Astrocyte of the cerebellum (primary cell): ENCODE measurements around the gene ADAMTS19.

ENCODE experiments used
- DNase-seq: peaks from one replicate; pipeline ENCODE4 v3.0.0-alpha.2; 2011; ENCODE audit warnings: low read depth
- H3K4me3 ChIP-seq: 2 replicates; pipeline ENCODE4 v1.5.1; 2011; ENCODE audit warnings: mild to moderate bottlenecking, low read depth, low read length, moderate library complexity
- in situ Hi-C: cut with HindIII; loops from 2 replicates; pipeline ENCODE4 v1.10.0; 2017; ENCODE audit warnings: low sequenced_read_pairs
- TF ChIP-seq, protein P1 (sequence below): IDR thresholded peaks from 2 replicates; pipeline ENCODE4 v1.5.1; 2012; ENCODE audit warnings: low read length, low read depth, moderate library complexity, mild to moderate bottlenecking; ENCODE audit errors: missing control alignments

The ADAMTS19 gene

GRCh38 chr5:129508606-129509005, 48.5 kb downstream of the ADAMTS19 start:
- DNase-seq, result no peak
- in situ Hi-C loops, result no loop called here

GRCh38 chr5:129509363-129509975, 49.4 kb downstream of the ADAMTS19 start:
- DNase-seq, result no peak
- TF ChIP-seq, protein P1, sequence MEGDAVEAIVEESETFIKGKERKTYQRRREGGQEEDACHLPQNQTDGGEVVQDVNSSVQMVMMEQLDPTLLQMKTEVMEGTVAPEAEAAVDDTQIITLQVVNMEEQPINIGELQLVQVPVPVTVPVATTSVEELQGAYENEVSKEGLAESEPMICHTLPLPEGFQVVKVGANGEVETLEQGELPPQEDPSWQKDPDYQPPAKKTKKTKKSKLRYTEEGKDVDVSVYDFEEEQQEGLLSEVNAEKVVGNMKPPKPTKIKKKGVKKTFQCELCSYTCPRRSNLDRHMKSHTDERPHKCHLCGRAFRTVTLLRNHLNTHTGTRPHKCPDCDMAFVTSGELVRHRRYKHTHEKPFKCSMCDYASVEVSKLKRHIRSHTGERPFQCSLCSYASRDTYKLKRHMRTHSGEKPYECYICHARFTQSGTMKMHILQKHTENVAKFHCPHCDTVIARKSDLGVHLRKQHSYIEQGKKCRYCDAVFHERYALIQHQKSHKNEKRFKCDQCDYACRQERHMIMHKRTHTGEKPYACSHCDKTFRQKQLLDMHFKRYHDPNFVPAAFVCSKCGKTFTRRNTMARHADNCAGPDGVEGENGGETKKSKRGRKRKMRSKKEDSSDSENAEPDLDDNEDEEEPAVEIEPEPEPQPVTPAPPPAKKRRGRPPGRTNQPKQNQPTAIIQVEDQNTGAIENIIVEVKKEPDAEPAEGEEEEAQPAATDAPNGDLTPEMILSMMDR, result no peak
- no peak overlapping the region for H3K4me3 ChIP-seq
- in situ Hi-C loops, result no loop called here

More at GRCh38 chr5:129508606-129509005, 48.5 kb downstream of the ADAMTS19 start:
- TF ChIP-seq, protein P1, result no peak
- H3K4me3 ChIP-seq, result no peak overlapping the region

- in situ Hi-C loops, result no loop called here
- no peak for DNase-seq
- TF ChIP-seq, protein P1, result no peak
- no peak overlapping the region for H3K4me3 ChIP-seq
Observed at GRCh38 chr5:129511291-129511690, 51.2 kb downstream of the ADAMTS19 start.

DNA sequence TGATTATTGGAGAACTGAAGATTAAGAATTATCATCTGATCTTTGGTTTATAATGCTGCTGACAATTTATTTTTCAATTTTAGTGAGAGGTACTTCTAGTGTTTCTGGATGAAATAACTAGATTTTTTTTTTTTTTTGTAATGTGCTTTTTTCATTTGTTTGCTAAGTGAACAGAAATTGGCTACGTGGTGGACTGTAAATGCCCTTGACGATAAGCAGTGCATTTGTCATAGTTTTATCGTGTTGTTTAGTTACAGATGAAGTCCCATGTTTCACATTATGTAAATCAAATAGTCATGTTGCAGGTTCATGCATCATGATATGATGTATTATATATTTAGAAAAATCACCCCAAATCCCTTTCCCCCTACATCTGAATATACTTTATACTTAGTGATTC, 81.0 kb downstream of the ADAMTS19 start:
- TF ChIP-seq, protein P1, result no peak
- no peak overlapping the region for H3K4me3 ChIP-seq
- in situ Hi-C loops, result no loop called here
- no peak for DNase-seq

DNA sequence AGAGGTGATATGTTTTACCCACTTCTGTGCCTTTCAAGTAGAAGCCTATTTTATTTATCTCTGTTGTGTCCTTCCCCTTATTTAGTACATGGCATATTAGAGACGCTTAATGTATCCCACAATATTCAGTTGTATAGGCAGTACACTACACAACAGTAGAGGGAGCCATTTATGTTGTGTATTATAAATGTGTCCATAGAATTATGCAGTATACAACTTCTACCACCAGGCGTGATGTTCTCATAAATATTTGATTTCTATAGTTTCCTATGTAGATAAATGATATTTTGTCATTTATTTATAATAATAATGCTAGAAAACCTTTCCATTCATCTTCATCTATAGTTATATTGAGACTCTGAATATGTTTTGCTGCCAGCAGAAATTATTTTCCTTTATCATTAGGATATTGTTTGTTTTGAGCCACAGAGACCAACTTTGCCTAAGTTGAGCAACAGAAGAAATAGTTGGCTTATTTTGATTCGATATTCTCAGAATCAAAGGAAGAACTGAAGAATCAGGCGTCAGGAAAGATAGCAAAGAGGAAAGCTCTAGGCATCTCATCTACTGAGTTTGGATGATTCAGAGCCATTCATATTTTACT, 81.7 kb downstream of the ADAMTS19 start:
- TF ChIP-seq, protein P1, result peak; percentile 9
- in situ Hi-C loops, result no loop called here
- peak; percentile 4 for DNase-seq
- no peak overlapping the region for H3K4me3 ChIP-seq

DNA sequence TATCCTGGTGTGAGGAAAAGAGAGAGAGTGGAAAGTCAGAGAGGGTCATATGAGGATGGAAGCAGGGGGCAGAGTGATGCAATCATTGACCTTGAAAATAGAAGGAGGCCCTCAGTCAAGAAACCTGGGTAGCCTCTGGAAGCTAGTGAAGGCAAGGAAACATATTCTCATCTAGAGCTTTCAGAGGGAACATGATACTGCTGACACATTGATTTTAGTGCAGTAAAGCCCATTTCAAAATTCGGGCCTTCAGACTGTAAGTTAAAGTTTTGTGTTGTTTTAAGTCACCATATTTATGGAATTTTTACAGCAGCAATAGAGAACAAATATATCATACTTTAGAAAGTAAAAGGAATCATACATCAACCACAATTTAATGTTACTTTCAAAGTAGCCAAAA, 87.0 kb downstream of the ADAMTS19 start:
- TF ChIP-seq, protein P1, result no peak
- H3K4me3 ChIP-seq, result no peak overlapping the region
- in situ Hi-C loops, result no loop called here
- DNase-seq, result no peak
